ENCODE measurements around the gene M1AP.

The M1AP gene

DNA sequence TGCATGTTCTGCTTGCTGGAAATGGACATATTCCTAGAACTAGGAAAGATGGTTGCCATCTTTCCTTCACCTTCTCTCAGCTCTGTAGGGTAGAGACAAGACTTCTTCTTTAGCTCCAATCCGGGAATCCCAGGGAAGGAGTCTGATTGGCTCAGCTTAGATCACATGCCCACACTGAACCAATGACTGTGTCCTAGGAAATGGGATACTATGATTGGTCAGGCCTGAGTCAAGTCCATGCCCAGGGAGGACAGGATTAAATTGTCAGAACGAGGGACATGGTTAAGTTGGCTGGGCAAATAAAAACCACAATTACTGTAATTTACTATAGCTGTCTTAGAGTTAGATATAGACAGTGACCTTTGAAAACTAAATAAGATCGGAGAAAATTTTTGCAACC, 37.3 kb upstream of the M1AP start:
- Histone ChIP-seq H3K9ac (no peak overlapping the region), H3K27me3 (no peaks in the 10 kb centered on the region), H3K4me2 (no peak overlapping the region), H3K36me3 (peaks cover 7% of the 10 kb centered on the region), H3K4me1 (peaks cover 7% of the 10 kb centered on the region; the same call in 1 of the 2 replicates), H4K20me1 (no peaks in the 10 kb centered on the region), H3K27ac (no peak overlapping the region), H3K4me3 (no peak overlapping the region), H3K9me3 (no peaks in the 10 kb centered on the region)
- no peak for TF ChIP-seq Cebpa-rat (IDR thresholded peaks at IDR 0.05)

DNA sequence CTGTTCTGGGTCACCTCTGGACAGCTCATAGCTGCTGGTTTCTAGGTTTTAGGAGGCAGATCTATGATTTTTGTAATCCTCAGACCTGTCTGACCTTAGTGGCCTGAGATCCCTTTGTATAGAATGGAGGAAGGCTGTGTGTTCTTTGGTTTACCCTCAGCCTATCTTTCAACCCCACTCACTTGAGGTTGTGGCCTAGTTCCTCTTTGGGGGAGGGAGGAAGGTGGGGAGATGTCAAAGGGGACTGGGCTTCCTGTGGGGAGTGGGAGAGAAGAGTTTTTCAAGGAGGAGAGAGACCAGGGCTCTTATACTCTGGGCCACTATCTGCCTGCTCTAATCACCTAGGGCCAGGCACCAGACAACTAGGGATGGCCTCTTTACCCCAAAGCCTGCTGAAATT, 34.4 kb upstream of the M1AP start:
- H3K27ac ChIP-seq = no peak overlapping the region
- no peak overlapping the region for H3K9ac ChIP-seq
- no peaks in the 10 kb centered on the region for H3K9me3 ChIP-seq
- no peak for TF ChIP-seq Cebpa-rat (IDR thresholded peaks at IDR 0.05)
- no peak overlapping the region for H3K4me3 ChIP-seq
- H3K27me3 ChIP-seq = no peaks in the 10 kb centered on the region
- H3K4me2 ChIP-seq = no peak overlapping the region
- peaks cover 23% of the 10 kb centered on the region for H3K36me3 ChIP-seq
- H4K20me1 ChIP-seq = no peaks in the 10 kb centered on the region
- peaks cover 7% of the 10 kb centered on the region; the same call in 1 of the 2 replicates for H3K4me1 ChIP-seq

DNA sequence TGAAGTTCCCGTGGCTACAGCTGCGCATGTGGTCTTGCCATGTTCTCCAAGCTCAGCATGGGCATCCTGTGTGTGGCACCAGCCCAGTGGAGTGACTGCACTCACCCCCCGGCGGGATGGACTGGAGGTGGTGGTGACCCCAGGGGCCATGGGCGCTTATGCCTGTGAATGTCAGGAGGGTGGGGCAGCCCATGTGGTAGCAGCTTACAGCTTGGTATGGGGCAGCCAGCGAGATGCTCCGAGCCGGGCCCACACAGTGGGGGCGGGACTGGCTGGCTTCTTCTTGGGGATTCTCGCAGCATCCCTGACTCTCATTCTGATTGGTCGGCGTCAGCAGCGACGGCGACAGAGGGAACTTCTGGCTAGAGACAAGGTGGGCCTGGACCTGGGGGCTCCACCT, 31.5 kb upstream of the M1AP start:
- TF ChIP-seq Cebpa-rat (IDR thresholded peaks at IDR 0.05) = no peak
- H4K20me1 ChIP-seq = no peaks in the 10 kb centered on the region
- no peak overlapping the region for H3K4me2 ChIP-seq
- H3K9ac ChIP-seq = no peak overlapping the region
- H3K4me3 ChIP-seq = no peak overlapping the region
- H3K27ac ChIP-seq = no peak overlapping the region
- peaks cover 5% of the 10 kb centered on the region; the same call in 1 of the 2 replicates for H3K4me1 ChIP-seq
- peaks cover 48% of the 10 kb centered on the region for H3K36me3 ChIP-seq
- H3K27me3 ChIP-seq = no peaks in the 10 kb centered on the region
- no peaks in the 10 kb centered on the region for H3K9me3 ChIP-seq

DNA sequence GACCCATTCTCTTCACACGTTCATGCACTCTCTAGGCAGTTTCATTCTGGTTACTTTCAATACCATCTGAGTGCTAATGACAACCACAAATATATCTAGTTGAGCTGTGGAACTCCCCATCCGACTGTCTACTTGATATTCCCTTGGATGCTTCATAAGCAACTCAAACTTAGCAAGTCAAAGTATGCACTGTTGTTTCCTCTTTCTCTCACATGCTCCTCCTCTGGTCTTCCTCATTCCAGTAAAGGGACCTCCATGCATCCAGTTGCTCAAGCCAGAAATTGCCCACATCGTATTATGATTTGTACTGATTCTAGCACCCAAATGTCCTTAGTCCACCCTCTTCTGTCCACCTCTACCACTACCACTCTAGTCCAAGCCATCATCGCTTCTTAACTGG, 28.2 kb upstream of the M1AP start:
- H3K4me1 ChIP-seq = no peaks in the 10 kb centered on the region
- no peaks in the 10 kb centered on the region for H3K27me3 ChIP-seq
- peaks cover 64% of the 10 kb centered on the region for H3K36me3 ChIP-seq
- no peak for TF ChIP-seq Cebpa-rat (IDR thresholded peaks at IDR 0.05)
- no peak overlapping the region for H3K4me3 ChIP-seq
- no peaks in the 10 kb centered on the region for H4K20me1 ChIP-seq
- no peaks in the 10 kb centered on the region for H3K9me3 ChIP-seq
- H3K4me2 ChIP-seq = no peak overlapping the region
- H3K9ac ChIP-seq = no peak overlapping the region
- no peak overlapping the region for H3K27ac ChIP-seq

DNA sequence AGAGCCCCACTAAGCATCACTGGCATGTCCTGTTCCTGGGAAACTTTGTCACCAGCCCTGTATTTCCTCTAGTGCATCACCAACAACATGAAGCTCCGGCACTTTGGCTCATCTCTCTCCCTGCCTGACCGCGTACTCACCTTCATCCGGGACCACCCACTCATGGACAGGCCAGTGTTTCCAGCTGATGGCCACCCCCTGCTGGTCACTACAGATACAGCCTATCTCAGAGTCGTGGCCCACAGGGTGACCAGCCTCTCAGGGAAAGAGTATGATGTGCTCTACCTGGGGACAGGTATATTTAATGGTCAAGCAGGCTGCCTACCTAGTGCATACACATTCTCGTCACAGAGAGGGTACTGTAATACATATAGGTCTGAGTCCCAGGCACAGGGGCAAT, 27.0 kb upstream of the M1AP start:
- no peak for TF ChIP-seq Cebpa-rat (IDR thresholded peaks at IDR 0.05)
- Histone ChIP-seq H3K4me2 (no peak overlapping the region), H3K4me3 (no peak overlapping the region), H3K36me3 (peaks cover 54% of the 10 kb centered on the region), H3K27me3 (no peaks in the 10 kb centered on the region), H3K27ac (no peak overlapping the region), H3K4me1 (no peaks in the 10 kb centered on the region), H3K9ac (no peak overlapping the region), H4K20me1 (no peaks in the 10 kb centered on the region), H3K9me3 (no peaks in the 10 kb centered on the region)

DNA sequence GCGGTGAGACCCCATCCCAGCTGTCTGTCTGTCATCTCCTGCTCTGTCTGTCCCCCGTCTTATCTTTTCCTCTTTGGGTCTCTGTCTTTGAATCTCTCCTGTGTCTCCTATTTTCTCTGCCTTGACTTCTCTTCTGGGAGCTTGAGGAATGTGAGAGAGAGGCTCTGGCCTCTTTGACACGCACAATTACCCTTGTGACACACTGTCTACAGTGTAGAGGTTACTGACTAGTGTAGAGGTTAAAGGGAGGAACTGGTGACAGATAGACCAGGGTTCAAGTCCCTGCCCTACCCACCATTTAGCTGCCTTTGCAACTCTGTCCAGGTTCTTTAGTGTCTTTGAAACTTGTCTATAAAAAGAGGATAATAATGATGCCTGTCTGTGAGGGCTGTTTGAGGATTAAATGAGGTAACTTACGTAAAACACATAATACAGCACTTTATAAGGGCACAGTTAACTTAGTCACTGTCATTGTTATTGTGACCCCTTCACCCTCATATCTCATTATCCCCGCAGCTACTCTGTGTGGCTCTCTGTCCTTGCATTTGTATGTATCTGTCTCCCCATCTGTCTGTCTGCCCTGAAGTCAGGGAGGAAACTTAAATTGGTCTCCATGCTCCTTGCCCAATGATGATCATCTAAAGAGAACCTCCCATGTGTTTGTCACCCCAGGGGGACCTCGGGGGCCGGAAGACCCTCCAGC, 25.8 kb upstream of the M1AP start:
- H3K9me3 ChIP-seq = no peaks in the 10 kb centered on the region
- no peaks in the 10 kb centered on the region for H3K27me3 ChIP-seq
- H3K9ac ChIP-seq = no peak overlapping the region
- H3K36me3 ChIP-seq = peaks cover 43% of the 10 kb centered on the region
- H3K4me1 ChIP-seq = no peaks in the 10 kb centered on the region
- H4K20me1 ChIP-seq = no peaks in the 10 kb centered on the region
- H3K27ac ChIP-seq = no peak overlapping the region
- TF ChIP-seq Cebpa-rat (IDR thresholded peaks at IDR 0.05) = no peak
- no peak overlapping the region for H3K4me2 ChIP-seq
- H3K4me3 ChIP-seq = no peak overlapping the region

DNA sequence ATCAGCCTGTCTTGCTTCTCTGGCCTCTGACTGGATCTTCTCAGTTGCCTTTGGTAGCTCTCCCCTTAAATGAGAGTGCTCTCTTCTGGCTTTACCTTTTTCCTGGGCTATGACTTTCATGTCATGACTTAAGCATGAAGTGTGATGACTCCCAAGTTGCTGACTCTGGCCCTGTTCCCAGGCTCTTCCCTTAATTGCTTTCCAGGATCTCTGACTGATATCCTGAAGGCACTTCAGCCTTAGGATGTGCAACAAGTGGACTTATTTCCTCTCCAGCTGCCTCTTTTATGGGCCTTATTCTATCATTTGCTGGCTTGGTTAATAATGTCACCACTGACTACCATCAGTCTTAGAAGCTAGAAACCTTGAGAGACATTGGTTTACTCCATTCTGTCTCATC, 23.3 kb upstream of the M1AP start:
- Histone ChIP-seq H3K9ac (no peak overlapping the region), H3K9me3 (no peaks in the 10 kb centered on the region), H4K20me1 (no peaks in the 10 kb centered on the region), H3K27ac (no peak overlapping the region), H3K4me3 (no peak overlapping the region), H3K4me2 (no peak overlapping the region), H3K27me3 (no peaks in the 10 kb centered on the region), H3K36me3 (peaks cover 34% of the 10 kb centered on the region), H3K4me1 (no peaks in the 10 kb centered on the region)
- no peak for TF ChIP-seq Cebpa-rat (IDR thresholded peaks at IDR 0.05)

DNA sequence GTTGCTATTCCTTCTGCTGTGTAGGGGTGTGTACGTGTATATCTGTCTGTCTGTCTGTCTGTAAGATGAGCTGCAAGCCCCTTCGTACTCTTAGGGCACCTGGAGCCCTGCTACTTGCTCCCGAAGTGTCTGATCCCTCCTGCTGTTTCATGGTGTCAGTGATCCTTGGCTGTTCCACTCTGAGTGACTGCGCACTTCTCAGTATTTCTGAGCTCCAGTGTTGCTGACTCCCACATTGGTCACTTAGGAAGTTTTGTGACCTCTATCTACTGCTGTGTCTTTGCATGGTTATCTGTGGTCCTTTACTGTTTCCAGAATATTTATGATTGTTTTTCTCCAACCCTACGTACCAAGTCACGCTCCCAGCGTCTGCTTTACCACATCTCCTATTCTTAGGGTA, 22.1 kb upstream of the M1AP start:
- Histone ChIP-seq H3K27ac (no peak overlapping the region), H3K9ac (no peak overlapping the region), H3K9me3 (no peaks in the 10 kb centered on the region), H3K27me3 (no peaks in the 10 kb centered on the region), H4K20me1 (no peaks in the 10 kb centered on the region), H3K4me1 (no peaks in the 10 kb centered on the region), H3K36me3 (peaks cover 22% of the 10 kb centered on the region), H3K4me3 (no peak overlapping the region), H3K4me2 (no peak overlapping the region)
- no peak for TF ChIP-seq Cebpa-rat (IDR thresholded peaks at IDR 0.05)

DNA sequence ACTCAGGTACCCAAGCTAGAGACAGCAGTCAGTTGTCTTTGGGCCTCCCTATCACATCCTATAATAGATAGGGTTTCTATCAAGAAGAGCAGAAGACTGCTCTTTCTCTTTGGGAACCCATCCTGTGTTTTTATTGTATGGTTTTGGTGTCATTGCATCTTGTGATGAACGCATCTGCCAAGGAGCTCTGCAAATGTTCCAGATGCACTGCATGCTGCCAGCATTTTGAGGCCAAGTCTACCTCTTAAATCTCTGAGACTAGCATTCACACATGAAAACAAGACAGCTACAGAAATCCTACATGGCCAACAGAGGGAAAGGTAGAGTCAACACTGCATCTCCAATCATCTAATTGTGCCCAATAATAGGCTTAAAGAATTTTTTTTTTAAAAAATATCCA, 20.0 kb upstream of the M1AP start:
- Histone ChIP-seq H3K36me3 (peaks cover under 1% of the 10 kb centered on the region; the same call in 1 of the 2 replicates), H3K4me3 (no peak overlapping the region), H3K9ac (no peak overlapping the region), H3K27me3 (no peaks in the 10 kb centered on the region), H4K20me1 (no peaks in the 10 kb centered on the region), H3K4me2 (no peak overlapping the region), H3K4me1 (no peaks in the 10 kb centered on the region), H3K27ac (no peak overlapping the region), H3K9me3 (no peaks in the 10 kb centered on the region)
- TF ChIP-seq Cebpa-rat (IDR thresholded peaks at IDR 0.05) = no peak

DNA sequence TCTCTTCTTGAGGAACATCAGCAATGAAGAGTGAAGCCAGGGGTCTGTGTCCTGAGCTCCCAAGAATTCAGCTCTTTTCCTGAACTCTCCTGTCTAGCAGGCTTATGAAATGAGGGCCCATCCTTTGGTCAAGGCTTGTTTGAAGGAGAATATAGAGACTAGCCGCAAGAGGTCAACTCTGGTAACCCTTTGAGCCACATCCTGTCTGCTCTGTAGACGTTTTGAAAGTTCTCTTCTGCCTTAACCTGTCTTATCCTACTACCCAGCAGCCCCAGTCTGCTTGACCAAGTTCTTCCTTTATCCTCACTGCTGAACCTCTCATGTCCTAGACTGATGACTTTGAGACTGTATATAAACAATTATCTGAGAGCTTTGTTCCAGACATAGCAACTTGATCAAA, 11.3 kb upstream of the M1AP start:
- Histone ChIP-seq H3K4me2 (no peak overlapping the region), H4K20me1 (no peaks in the 10 kb centered on the region), H3K9ac (no peak overlapping the region), H3K4me1 (peaks cover 10% of the 10 kb centered on the region), H3K36me3 (peaks cover 44% of the 10 kb centered on the region; the same call in 1 of the 2 replicates), H3K27me3 (no peaks in the 10 kb centered on the region), H3K4me3 (no peak overlapping the region), H3K9me3 (no peaks in the 10 kb centered on the region), H3K27ac (no peak overlapping the region)
- TF ChIP-seq Cebpa-rat (IDR thresholded peaks at IDR 0.05) = no peak

DNA sequence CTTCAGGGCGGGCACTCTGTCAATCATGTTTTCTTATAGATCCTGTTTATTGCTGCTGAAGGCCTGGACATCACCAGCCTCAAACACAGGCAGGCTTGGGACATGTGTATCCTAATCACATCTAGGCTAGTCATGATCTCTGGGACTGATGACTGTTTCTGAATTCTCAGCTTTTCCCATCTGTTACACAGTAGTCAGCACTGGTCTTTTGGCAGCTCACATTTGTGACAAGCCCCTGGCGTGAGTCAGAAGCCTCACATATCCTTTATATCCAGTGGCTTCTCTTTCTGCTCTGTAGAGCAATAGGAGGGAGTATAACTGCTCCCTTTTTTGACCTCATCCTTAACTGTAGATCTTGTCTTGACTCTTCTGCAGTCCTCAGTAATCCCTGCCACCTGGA, 10.4 kb upstream of the M1AP start:
- no peaks in the 10 kb centered on the region for H3K27me3 ChIP-seq
- no peak for TF ChIP-seq Cebpa-rat (IDR thresholded peaks at IDR 0.05)
- no peaks in the 10 kb centered on the region for H4K20me1 ChIP-seq
- no peak overlapping the region for H3K4me3 ChIP-seq
- H3K9me3 ChIP-seq = no peaks in the 10 kb centered on the region
- H3K9ac ChIP-seq = no peak overlapping the region
- H3K27ac ChIP-seq = no peak overlapping the region
- H3K4me2 ChIP-seq = no peak overlapping the region
- H3K4me1 ChIP-seq = peaks cover 10% of the 10 kb centered on the region
- H3K36me3 ChIP-seq = peaks cover 44% of the 10 kb centered on the region; the same call in 1 of the 2 replicates

Measured in BLaER1 (cell line).